ENCODE data around the gene GALNTL6.
A peak's percentile ranks its signal among the peaks of the same experiment; 100 is the strongest.

The GALNTL6 gene

GRCh38 chr4:172099376-172099775 lies 286.2 kb downstream of the GALNTL6 start:
- Mint-ChIP-seq H3K4me3 (no peak overlapping the region), H3K9me3 (no peaks in the 10 kb centered on the region), H3K4me1 (no peaks in the 10 kb centered on the region), H3K27ac (no peak overlapping the region), H3K36me3 (no peaks in the 10 kb centered on the region), H3K27me3 (no peaks in the 10 kb centered on the region)
- no peak for ATAC-seq

GRCh38 chr4:172103456-172103855 lies 290.3 kb downstream of the GALNTL6 start:
- Mint-ChIP-seq H3K36me3 (no peaks in the 10 kb centered on the region), H3K4me1 (no peaks in the 10 kb centered on the region), H3K9me3 (no peaks in the 10 kb centered on the region), H3K27ac (no peak overlapping the region), H3K27me3 (no peaks in the 10 kb centered on the region), H3K4me3 (no peak overlapping the region)
- no peak for ATAC-seq

GRCh38 chr4:172104539-172104938 lies 291.3 kb downstream of the GALNTL6 start:
- Mint-ChIP-seq H3K27ac (no peak overlapping the region), H3K4me3 (no peak overlapping the region), H3K27me3 (no peaks in the 10 kb centered on the region), H3K4me1 (no peaks in the 10 kb centered on the region), H3K36me3 (no peaks in the 10 kb centered on the region), H3K9me3 (no peaks in the 10 kb centered on the region)
- ATAC-seq = no peak

- H3K4me1 Mint-ChIP-seq = no peaks in the 10 kb centered on the region
- ATAC-seq = no peak
- H3K27me3 Mint-ChIP-seq = no peaks in the 10 kb centered on the region
- H3K9me3 Mint-ChIP-seq = no peaks in the 10 kb centered on the region
- no peak overlapping the region for H3K27ac Mint-ChIP-seq
- no peak overlapping the region for H3K4me3 Mint-ChIP-seq
- no peaks in the 10 kb centered on the region for H3K36me3 Mint-ChIP-seq
Measured at GRCh38 chr4:172105918-172106317, 292.7 kb downstream of the GALNTL6 start.

- Mint-ChIP-seq H3K9me3 (no peaks in the 10 kb centered on the region), H3K27ac (no peak overlapping the region), H3K27me3 (no peaks in the 10 kb centered on the region), H3K4me1 (no peaks in the 10 kb centered on the region), H3K4me3 (no peak overlapping the region), H3K36me3 (no peaks in the 10 kb centered on the region)
- ATAC-seq = no peak
Measured at GRCh38 chr4:172109466-172109865, 296.3 kb downstream of the GALNTL6 start.

- no peaks in the 10 kb centered on the region for H3K36me3 Mint-ChIP-seq
- ATAC-seq = peak; percentile 49
Measured at GRCh38 chr4:172124656-172125308, 311.6 kb downstream of the GALNTL6 start.

GRCh38 chr4:172125443-172125842 lies 312.2 kb downstream of the GALNTL6 start:
- Mint-ChIP-seq H3K9me3 (no peaks in the 10 kb centered on the region), H3K36me3 (no peaks in the 10 kb centered on the region), H3K27ac (peak overlapping the region; percentile 42), H3K27me3 (no peaks in the 10 kb centered on the region), H3K4me3 (no peak overlapping the region), H3K4me1 (peaks cover 15% of the 10 kb centered on the region)
- no peak for ATAC-seq

More at GRCh38 chr4:172124656-172125308, 311.6 kb downstream of the GALNTL6 start:
- Mint-ChIP-seq H3K27ac (peak overlapping the region; percentile 42), H3K4me3 (no peak overlapping the region), H3K4me1 (peaks cover 15% of the 10 kb centered on the region), H3K27me3 (no peaks in the 10 kb centered on the region), H3K9me3 (no peaks in the 10 kb centered on the region)

GRCh38 chr4:172127168-172127567 lies 314.0 kb downstream of the GALNTL6 start:
- Mint-ChIP-seq H3K4me3 (no peak overlapping the region), H3K4me1 (peaks cover 15% of the 10 kb centered on the region), H3K27me3 (no peaks in the 10 kb centered on the region), H3K27ac (no peak overlapping the region), H3K9me3 (no peaks in the 10 kb centered on the region), H3K36me3 (no peaks in the 10 kb centered on the region)
- ATAC-seq = peak; percentile 32

GRCh38 chr4:172129593-172129992 lies 316.4 kb downstream of the GALNTL6 start:
- Mint-ChIP-seq H3K27me3 (no peaks in the 10 kb centered on the region), H3K4me3 (no peak overlapping the region), H3K9me3 (no peaks in the 10 kb centered on the region), H3K36me3 (no peaks in the 10 kb centered on the region), H3K4me1 (peaks cover 14% of the 10 kb centered on the region), H3K27ac (no peak overlapping the region)
- no peak for ATAC-seq

GRCh38 chr4:172134521-172134920 lies 321.3 kb downstream of the GALNTL6 start:
- Mint-ChIP-seq H3K36me3 (no peaks in the 10 kb centered on the region), H3K4me3 (no peak overlapping the region), H3K27me3 (no peaks in the 10 kb centered on the region), H3K9me3 (no peaks in the 10 kb centered on the region), H3K4me1 (no peaks in the 10 kb centered on the region), H3K27ac (no peak overlapping the region)
- ATAC-seq = no peak

- ATAC-seq = no peak
- H3K9me3 Mint-ChIP-seq = no peaks in the 10 kb centered on the region
- no peaks in the 10 kb centered on the region for H3K27me3 Mint-ChIP-seq
- no peak overlapping the region for H3K27ac Mint-ChIP-seq
- H3K4me1 Mint-ChIP-seq = peaks cover 4% of the 10 kb centered on the region
- no peaks in the 10 kb centered on the region for H3K36me3 Mint-ChIP-seq
- H3K4me3 Mint-ChIP-seq = no peak overlapping the region
Measured at GRCh38 chr4:172141025-172141424, 327.8 kb downstream of the GALNTL6 start.

GRCh38 chr4:172142281-172142741 lies 329.1 kb downstream of the GALNTL6 start:
- H3K27me3 Mint-ChIP-seq = no peaks in the 10 kb centered on the region

GRCh38 chr4:172143605-172144314 lies 330.6 kb downstream of the GALNTL6 start:
- Mint-ChIP-seq H3K4me3 (no peak overlapping the region), H3K4me1 (peaks cover 4% of the 10 kb centered on the region), H3K27me3 (no peaks in the 10 kb centered on the region), H3K27ac (no peak overlapping the region), H3K9me3 (no peaks in the 10 kb centered on the region), H3K36me3 (no peaks in the 10 kb centered on the region)
- ATAC-seq = no peak

More at GRCh38 chr4:172142281-172142741, 329.1 kb downstream of the GALNTL6 start:
- no peak overlapping the region for H3K27ac Mint-ChIP-seq
- peaks cover 4% of the 10 kb centered on the region for H3K4me1 Mint-ChIP-seq
- H3K36me3 Mint-ChIP-seq = no peaks in the 10 kb centered on the region
- no peak for ATAC-seq
- no peaks in the 10 kb centered on the region for H3K9me3 Mint-ChIP-seq
- H3K4me3 Mint-ChIP-seq = no peak overlapping the region

GRCh38 chr4:172147687-172148086 lies 334.5 kb downstream of the GALNTL6 start:
- Mint-ChIP-seq H3K27me3 (no peaks in the 10 kb centered on the region), H3K9me3 (no peaks in the 10 kb centered on the region), H3K36me3 (no peaks in the 10 kb centered on the region), H3K27ac (no peak overlapping the region), H3K4me1 (peaks cover 4% of the 10 kb centered on the region), H3K4me3 (no peak overlapping the region)
- ATAC-seq = no peak

- no peak for ATAC-seq
- H3K36me3 Mint-ChIP-seq = no peaks in the 10 kb centered on the region
- no peaks in the 10 kb centered on the region for H3K27me3 Mint-ChIP-seq
- H3K4me3 Mint-ChIP-seq = no peak overlapping the region
- H3K4me1 Mint-ChIP-seq = no peaks in the 10 kb centered on the region
- no peaks in the 10 kb centered on the region for H3K9me3 Mint-ChIP-seq
- no peak overlapping the region for H3K27ac Mint-ChIP-seq
Measured at GRCh38 chr4:172149329-172149728, 336.1 kb downstream of the GALNTL6 start.

- ATAC-seq = no peak
- Mint-ChIP-seq H3K4me1 (no peaks in the 10 kb centered on the region), H3K27me3 (no peaks in the 10 kb centered on the region), H3K27ac (no peak overlapping the region), H3K36me3 (no peaks in the 10 kb centered on the region), H3K9me3 (no peaks in the 10 kb centered on the region), H3K4me3 (no peak overlapping the region)
Measured at GRCh38 chr4:172152284-172152683, 339.1 kb downstream of the GALNTL6 start.

Measured in stimulated activated memory B cell treated with anti-CD40 and anti-IgM and Interleukin-4, amounts not matched to agents 10 μg/mL and 1 μg/mL and 100 μg/mL, for 72 hours (primary cell).